Forelimb muscle (tissue), 1 donor: ENCODE results near the gene WIZ. TPM values are rescaled to one million over a fixed set of nuclear protein-coding genes. Genes with fewer than 3 reads are reported as not detected.
"Not testable (repeated sequence)": the region's sequence is repeated elsewhere in the genome, so short reads cannot be mapped to it uniquely, and the experiment has no call there.

Experiments
- DNase-seq: peaks from one replicate; pipeline ENCODE4 v3.0.0-alpha.2; 2013; ENCODE audit warnings: low read depth
- polyA plus RNA-seq: library from polyadenylated mRNA; unstranded; fragments of 120-200 nt; gene quantifications from one replicate; pipeline ENCODE4 v1.2.1, GENCODE V29; 2013; ENCODE audit not compliant: insufficient read length

WIZ gene
- polyA plus RNA-seq, 1 donor = 31.2 TPM

DNA sequence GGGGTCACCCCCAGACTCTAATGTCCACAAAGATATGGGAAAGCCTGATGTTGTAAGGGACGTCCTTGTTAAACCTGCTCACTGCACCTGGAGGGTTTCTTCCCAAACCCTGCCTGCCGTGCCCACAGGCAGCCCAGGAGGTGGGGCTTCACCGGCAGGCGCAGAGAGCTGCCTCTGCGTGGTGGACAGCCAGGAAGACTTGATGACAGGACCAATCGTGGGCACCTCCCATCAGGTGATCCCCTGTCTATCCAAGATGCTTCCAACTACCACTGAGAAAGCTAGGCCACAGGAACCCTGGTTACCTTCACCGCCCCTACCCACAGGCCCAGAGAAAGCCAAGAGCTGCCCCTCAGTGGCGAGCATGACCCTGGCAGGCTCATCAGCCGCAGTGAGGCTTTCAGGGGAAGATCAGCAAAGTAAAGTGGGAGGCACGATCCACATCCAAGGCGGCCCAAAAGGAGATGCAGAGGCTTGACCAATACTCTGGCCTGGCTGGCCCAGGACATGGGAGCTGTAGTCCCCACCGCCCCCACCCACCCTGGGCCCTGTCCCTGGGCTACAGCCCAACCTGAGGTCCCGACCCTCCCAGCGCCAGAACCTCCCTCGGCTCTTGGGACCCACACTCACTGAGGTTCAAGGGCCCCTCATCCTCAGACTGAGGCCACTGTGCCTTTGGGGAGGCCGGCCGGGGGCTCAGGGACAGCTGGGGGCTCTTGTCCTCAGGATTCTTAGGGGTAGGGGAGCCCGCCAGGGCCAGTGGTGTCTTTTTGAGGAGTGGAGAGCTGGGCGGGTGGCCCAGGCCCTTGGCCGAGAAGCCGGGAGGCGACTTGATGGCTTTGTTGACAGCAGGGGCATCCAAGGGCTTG is 20.6 kb downstream of the WIZ start:
- DNase-seq = no peak

DNA sequence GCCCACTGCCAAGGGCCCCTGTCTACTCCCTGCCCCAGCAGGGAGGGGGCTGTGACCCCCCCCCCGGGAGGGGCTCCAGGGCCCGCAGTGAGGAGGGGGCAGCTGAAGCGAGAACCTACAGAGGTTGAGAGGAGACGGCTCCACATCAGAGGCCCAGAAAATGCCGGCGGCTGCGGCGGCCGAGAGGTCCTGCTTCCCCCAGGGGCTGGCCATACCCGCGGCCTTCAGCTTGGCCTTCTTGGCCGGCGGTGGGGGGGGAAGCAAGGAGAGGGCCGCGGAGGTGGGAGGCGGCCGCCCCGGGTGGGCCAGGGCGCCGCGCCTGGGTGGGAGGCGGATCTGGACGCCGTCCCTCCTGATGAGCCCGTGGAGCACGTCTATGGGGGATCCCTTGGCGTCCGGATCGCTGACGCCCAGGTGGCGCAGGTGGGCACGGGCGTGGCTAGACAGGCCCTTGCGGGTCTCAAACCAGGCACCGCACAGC is 21.7 kb downstream of the WIZ start:
- no peak for DNase-seq

DNA sequence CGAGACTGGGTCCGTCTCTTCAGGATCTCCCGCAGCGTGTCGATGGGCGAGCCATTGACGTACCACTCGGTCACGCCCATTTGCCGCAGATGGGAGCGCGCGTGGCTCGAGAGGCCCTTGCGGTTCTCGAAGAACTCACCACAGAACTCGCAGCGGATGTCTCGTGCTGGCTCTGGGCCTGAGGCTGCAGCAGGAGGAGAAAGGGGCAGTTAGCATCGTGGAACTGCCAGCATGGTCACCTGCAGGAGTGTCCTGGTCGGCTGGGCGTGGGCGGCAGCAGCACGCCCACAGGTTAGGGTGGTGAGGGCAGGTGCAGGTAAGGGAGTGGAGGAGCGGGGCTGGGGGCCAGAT is 22.4 kb downstream of the WIZ start:
- DNase-seq = no peak

DNA sequence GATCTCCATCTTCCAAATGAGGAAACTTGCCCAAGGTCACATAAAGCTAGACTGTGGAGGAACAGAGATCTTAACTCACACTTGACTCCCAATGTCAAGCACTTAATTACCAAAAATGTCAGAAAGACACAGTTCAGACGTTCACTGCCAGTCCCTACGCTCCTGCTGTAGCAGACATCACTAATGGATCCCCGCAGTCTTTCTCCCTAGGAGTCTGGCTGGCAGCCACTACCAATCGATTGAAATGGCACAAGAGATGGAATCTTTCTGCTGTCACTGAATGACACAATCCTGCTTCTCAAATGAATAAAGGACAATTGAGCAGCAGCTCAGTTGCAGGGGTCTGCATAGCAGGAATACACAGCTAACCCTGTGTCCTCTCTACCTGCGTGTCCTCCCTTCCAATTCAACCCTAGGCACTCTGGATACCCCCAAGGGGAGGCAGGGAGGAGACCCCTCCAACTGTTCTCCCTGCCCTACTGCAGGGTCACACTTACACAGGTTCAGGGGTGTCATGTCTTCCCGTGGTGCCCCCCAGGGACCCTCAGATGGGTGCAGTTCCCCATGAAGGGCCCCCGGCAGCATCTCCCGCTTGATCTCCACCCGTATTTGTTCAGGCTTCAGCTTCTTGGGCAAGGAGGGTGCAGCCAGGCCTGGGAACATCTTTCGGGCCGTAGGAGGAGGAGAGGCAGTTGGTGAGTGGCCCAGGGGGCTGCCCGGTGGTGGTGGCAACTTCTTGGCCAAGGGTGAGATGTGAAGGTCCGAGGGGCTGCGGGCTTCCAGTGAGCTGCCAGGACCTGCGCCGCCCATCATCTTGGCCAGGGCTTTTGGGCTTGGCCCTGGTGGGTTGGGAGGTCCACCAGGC is 23.0 kb downstream of the WIZ start:
- DNase-seq = no peak

DNA sequence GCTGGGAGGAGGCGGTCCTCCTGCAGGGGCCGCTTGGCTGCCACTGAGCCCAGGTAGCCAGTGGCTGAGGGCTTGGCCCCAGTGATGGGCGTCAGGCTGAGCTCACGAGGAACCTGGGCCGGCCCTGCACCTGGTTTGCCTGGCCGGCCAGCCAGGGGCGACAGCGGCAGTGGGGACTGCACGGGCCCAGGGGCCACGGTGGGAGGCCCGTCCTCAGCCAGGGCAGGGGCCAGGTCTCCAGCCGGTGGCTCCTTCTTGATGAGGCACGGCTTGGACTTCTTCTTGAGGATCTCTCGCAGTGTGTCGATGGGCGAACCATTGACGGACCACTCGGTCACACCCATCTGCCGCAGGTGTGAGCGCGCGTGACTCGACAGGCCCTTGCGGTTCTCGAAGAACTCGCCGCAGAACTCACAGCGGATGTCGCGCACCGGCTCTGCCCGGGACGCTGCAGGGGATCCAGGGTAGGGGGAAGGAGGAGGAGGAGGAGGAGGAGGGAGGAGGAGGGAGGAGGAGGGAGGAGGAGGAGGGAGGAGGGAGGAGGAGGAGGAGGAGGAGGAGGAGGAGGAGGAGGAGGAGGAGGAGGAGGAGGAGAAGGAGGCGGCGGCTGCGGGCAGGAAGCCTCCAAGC is 24.3 kb downstream of the WIZ start:
- no peak for DNase-seq

DNA sequence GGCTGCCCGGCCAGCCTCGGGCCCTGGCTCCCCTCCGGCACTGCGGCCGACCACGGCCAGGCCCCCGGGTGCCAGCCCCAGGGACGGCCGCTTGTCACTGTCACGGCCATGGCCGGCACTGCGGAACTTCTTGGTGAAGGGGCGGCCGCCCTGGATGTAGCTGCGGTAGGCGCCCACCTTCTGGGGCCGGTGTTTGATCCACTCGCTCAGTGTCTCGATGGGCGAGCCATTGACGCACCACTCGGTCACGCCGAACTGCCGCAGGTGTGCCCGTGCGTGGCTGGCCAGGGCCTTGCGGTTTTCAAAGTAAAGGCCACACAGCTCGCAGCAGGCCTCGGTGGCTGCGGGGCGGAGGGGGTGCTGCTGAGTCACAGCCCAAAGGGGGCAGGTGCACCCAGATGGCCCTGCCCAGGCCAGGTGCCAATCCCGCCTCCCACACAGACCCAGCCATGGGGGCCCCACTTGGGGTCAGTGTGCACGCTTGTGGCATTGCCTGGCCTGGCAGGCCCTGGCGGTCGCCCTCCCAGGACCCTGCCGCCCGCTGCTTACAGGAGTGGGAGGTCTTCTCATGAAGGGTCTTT is 25.0 kb downstream of the WIZ start:
- no peak for DNase-seq

DNA sequence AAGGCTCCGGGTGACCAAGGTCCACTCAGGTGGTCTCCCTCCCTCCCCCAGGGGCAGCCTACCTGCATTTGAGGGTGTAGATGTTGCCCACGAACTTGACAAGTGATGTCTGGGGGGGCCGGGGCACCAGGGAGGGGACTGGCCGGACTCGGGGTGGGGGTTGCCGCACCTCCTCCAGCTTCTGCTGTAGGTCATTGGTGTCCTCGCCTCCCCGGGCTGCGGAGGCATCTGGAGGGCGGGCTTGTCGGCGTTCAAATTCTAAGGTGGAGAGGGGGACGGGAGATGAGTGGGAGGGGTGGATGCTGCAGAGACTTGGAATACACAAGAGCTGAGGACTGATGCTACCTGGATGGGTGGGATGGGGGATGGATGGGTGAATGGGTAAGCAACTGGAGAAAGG is 25.6 kb downstream of the WIZ start:
- no peak for DNase-seq

DNA sequence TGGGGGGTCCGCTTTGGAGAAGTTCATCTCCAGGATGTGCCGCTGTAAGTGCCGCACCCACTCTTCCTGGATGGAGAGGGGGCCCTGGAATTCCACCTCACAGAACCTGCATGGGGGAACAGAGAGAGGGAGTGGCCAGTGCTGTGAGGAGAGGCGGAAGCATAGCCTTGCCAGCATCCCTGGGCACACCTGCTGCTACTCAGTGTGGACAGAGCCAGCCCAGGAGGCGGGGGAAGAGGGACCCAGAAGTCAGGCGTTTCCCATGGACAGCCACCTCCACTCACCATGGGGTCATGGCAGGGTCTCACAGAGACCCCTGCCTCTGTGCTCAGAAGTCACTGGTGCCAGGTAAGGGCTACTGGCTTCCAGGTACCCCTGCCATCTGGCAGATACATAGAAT is 26.6 kb downstream of the WIZ start:
- DNase-seq = no peak

DNA sequence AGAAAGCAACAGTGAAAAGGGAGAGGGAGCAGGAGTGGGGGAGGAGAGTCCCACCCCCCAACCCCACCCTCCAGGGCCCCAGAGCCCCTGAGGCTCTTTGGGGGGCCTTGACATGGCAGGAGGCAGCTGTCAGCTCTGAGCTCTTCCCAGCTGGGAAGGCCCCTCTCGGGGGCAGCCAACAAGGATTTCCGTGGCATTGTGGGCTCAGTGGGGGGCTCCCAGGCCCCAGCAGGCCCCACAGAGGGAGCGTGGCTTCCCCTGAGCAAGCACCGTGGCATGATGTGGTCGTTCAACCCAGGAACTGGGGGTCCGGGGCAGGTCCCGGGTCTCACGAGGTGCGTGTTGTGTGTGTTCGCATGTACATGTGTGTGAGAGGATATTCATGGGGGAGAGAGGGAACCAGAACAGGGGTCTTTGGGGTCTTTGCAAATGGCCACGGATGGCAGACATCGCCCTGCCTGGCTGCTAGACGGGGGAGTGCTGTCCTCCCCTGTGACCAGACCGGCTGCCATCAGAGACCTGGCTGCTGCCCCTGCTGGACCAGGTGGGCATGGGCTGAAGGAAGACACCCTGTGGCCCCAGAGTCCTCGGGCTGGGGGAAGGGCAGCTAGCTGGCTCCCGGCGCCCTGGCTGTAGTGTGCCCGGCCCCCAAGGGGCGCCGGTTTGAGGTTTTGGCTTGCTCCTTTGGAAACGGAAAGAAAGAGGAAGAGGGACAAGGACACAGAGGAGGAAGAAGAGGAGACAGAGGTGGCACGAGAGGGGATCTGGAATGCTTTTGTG is 27.3 kb downstream of the WIZ start:
- DNase-seq = no peak

DNA sequence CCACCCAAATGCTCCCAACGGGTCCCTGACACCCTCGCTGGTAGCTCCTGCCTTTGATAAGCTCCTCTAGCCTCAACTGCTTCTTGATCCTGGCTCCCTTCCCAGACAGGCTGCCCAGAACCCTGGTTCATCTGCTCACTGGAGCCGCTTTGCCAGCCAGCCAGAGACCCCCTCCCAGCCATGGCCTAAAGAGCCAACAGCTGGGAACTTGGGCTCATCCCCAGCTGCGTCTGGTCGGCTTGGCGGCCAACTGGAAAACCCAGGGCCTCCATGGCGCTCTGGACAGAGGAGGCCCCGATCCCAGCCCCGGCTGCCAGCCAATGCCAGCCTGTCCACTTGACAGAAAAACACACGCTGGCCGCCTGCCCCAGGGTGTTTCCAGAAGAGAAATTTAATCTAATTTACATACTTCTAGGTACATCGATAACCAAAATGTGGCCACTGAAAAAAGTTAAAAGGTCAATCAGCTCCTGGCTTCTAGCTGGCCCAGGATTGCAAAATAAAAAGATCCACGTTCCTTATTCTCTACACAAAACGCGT is 28.0 kb downstream of the WIZ start:
- no peak for DNase-seq

DNA sequence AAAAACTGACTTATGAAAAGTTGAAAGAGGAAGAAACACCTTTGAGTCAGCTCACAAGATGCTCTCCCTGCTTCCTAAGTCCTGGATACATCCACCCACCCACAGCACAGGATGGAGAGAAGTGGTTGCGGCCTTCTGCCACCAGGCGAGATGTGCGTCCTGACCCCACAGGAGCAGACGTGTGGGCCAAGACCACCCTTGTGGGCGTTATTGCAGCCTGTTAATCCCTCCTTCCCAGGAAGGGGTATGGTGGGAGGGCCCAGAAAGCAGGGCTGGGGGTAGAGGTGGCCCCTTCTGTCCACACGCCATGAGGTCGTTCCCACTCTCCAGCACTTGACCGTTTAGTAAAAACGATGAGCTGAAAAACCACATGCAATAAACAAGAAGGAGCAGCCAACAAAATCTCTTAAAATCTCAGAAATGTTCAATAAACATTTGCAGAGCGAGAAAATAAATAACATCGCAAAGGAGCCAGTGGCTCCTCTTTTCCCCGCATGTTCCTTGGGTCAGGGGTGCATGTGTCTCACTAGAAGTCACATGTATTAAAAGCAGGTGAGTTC is 28.5 kb downstream of the WIZ start:
- DNase-seq = no peak

DNA sequence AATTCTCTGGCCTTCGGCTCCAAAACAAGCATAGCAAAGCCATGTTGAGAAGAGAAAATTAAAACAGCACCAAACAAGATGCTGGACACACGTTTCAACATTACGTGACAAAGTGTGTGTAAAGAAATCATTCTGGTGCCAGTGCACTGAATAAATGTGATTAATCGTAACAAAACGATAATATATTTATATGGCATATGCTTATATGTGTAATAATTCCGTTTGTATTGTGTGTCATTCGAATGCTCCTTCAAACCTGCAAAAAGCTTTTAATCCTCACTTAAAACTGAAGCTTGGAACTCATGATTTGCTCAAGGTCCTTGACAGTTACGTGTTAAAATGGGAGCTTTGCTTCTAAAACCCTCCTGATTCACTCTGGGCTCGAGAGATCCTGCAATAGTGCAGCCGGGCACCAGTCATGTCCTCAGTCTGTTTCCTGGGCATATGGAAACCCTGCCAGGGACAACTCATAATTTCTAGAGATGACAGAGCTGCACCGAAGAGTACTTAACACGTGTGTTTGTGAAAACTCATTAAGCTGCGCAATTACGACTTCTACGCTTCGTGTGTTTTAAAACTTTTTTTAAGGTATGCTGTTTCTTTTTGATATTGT is 30.2 kb downstream of the WIZ start:
- DNase-seq = no peak

DNA sequence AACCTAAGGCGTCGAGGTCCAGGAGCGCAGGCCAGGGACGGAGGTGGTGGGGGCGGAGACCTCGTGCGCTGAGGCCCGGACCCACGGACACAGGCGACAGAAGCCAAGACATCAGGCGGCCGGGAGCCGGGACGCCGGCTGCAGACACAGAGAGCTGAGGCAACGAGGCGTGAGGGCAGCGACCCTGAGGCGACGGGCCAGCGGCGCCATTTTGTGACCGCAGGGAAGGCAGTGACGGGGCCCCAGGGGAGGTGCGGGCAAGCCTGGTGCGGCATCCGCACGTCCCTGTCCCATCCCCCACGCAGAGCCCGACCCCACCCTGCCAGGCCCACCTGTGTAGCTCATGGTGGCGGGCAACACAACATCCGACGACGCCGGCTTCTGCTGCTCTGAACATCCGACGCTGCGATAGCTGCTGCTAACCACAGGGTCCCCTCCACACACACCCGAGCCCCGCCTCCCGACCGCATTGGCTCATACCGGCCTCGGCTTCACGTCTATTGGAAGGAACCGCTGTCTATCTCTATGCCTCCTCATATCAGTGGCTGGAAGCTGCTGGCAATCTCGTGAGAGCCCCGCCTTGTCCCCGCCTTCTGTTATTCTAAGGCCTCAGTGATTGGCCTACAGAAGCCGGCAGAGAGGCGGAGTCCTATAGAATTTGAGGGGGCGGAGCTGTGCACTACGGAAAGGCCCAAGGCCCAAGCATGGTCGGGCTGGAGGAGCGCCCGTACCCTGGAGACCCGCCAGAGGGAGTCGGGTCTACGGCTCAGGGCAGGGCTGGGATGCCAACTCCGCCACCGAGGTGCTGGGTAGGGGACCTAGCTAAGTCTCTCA is 31.0 kb downstream of the WIZ start, which contains the start of gene AKAP8L:
Gene AKAP8L, minus strand, starts transcription at position 410 of the 834 bp plus-strand sequence. Its CDS starts 65 bp downstream, at position 345.
- DNase-seq = peak; percentile 99

DNA sequence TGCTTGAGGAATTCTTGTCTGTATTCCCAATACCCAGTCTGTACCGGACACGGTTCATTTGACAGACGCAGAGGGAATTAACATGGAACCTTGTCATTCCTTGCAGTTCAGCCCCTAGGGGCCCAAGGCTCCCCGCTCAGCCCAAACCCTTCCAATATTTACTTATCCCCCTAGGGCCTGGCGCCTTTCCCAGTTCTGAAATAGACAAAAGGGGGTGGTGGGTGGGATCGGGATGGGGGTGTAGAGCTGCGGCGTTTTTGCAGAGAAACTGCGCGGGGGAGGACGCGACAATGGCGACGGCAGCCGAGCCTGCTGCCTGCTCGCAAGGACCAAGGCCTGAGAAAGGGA is 31.6 kb downstream of the WIZ start:
- DNase-seq = no peak

DNA sequence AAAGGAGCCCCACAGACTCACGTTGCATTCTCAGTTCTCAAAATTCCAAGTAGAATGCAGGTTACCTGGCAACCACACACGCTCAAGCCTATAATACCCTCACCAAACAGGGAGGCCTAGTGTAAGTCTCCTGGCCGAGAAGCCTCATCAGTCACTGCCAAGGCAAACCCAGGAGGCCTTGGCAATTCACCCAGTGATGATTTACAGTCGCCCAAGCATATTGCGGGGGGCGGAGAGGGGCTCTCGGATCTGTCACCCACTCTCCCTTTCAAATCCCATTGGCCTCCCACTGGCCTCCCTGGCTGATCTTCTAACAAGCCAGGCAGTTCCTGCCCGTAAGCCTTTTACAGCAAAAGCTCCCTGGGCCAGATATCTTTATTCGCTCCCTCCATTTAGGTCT is 32.1 kb downstream of the WIZ start:
- no peak for DNase-seq

DNA sequence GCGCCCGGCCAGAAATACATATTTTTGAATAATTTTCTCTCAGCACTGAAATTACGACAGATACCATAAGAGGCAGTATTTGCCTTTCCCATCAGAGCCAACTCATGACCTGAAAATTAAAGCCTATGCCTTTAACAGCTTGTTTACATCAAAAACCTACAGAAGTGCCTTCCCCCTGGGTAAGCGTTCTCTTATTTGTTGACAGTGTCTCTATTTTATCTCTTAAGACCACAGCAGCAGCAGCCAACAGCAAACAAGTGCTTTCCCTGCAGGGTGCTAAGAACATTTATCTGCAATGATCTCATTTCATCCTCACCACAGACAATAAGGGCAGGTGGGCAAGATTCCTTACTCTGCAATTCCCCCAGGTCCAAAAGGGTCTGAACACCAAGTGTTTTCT is 36.9 kb downstream of the WIZ start:
- DNase-seq = no peak

DNA sequence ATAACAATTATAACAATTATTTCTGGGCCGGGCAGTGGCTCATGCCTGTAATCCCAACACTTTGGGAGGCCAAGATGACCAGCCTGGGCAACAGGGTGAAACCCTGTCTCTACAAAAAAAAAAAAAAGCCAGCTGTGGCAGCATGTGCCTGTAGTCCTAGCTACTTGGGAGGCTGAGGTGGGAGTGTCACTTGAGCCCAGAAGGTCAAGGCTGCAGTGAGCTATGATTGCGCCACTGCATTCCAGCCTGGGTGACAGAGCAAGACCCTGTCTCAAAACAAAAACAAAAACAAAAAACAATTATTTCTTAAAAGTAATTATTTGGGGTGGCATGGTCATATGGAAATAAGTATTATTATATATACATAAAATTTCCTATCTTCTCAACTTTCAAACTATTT is 38.4 kb downstream of the WIZ start:
- not testable (repeated sequence) for DNase-seq

DNA sequence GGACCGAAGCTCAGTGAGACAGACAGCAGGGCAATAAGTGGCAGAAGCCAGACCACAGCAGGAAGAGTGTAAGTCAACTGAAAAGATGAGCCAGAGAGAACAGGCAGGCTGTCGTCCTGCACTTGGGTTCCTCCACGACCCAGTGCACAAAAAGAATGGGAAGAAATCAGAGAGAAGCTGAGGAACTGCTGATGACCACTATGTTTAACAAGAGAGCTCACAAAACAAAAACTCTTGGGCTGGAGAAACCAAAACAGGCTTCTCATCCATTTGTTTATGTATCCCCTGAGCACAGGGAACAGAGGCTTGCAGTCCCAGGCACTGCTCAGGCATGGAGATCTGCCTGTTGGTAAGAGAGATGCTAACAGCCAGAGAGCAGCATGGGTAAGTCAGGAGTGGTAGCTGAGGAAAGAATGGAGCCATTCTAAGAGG is 45.0 kb downstream of the WIZ start:
- no peak for DNase-seq

DNA sequence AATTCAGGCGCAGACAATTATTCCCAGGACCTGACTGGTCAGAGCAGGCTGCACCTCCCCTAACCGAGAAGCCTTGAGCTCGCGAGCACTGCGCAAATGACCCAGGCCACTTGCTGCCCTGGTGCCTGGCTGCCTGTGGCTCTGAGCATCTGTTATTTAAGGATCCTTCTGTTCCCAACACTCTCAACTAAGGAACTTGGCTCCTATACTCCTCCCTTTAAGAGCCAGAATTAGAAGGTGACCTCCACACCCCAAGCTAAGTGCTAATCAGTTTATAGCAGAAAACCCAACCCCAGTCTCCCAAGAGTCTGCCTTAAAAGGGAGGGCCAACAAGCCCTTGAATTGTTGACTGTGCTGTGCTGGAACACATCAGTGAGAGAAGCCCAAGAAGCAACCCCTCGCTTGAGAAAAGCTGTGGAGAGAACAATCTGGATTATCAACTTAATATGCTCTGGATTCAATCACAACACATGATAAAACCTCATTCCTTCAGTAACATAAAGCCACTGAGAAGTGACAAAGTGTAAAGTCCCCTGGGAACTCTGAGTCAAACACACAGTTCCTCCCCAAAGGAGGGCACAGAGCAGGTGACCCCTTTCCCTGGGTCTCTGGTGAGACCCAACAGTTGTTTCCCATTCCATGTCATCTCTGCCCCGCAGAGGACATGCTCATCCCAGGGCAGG is 45.5 kb downstream of the WIZ start:
- no peak for DNase-seq
